Adipocyte (in vitro differentiated cells): Measurements from ENCODE around the gene RAB3B.

ENCODE experiments used
- DNase-seq: peaks from one replicate; pipeline ENCODE4 v3.0.0-alpha.2; 2015; ENCODE audit warnings: low read depth
- H3K27me3 ChIP-seq: replicated peaks from 2 replicates; pipeline ENCODE4 v1.7.0; 2013; ENCODE audit warnings: mild to moderate bottlenecking, low read length, moderate library complexity; ENCODE audit not compliant: control insufficient read depth, insufficient read depth
- H3K36me3 ChIP-seq: 2 replicates; pipeline ENCODE4 v1.7.0; 2013; ENCODE audit warnings: low read length, mild to moderate bottlenecking, moderate library complexity; ENCODE audit not compliant: control insufficient read depth, insufficient read depth, severe bottlenecking
- H3K4me1 ChIP-seq: 2 replicates; pipeline ENCODE4 v1.7.0; 2013; ENCODE audit warnings: mild to moderate bottlenecking, low read length, moderate library complexity; ENCODE audit not compliant: control insufficient read depth, insufficient read depth
- H3K4me3 ChIP-seq: 2 replicates; pipeline ENCODE4 v1.7.0; 2013; ENCODE audit warnings: mild to moderate bottlenecking, low read length, moderate library complexity
- H3K9ac ChIP-seq: 2 replicates; pipeline ENCODE4 v1.7.0; 2013; ENCODE audit warnings: mild to moderate bottlenecking, low read length, moderate library complexity
- H3K9me3 ChIP-seq: 2 replicates; pipeline ENCODE4 v1.7.0; 2013; ENCODE audit warnings: mild to moderate bottlenecking, low read length, moderate library complexity; ENCODE audit not compliant: control insufficient read depth

RAB3B gene

DNA sequence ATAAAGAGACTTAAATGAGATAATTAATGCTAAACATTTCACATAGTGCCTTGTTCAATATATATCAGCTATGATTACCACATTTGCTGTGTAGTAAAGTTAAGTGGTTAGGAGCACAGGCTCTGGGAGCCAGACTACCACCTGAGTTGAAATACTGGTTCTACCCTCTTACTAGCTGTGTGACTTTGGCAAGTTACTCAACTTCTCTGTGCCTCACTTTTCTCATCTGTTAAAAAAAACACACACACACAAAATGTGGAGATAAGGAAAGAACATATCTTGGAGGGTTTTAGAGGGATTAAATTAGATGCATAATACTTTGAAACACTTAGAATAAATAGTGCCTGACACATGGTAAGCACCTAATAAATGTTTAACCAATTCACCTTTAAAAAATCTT is 60.2 kb downstream of the RAB3B start:
- DNase-seq = no peak
- Histone ChIP-seq H3K9ac (no peak overlapping the region), H3K9me3 (no peaks in the 10 kb centered on the region), H3K36me3 (no peaks in the 10 kb centered on the region), H3K4me3 (no peak overlapping the region), H3K27me3 (no peaks in the 10 kb centered on the region), H3K4me1 (peaks cover 14% of the 10 kb centered on the region)

- Histone ChIP-seq H3K9me3 (no peaks in the 10 kb centered on the region), H3K4me3 (no peak overlapping the region), H3K4me1 (peaks cover 28% of the 10 kb centered on the region), H3K27me3 (no peaks in the 10 kb centered on the region), H3K9ac (no peak overlapping the region), H3K36me3 (no peaks in the 10 kb centered on the region)
- DNase-seq = no peak
Measured at GRCh38 chr1:51928896-51929295, 61.6 kb downstream of the RAB3B start.

- no peak overlapping the region for H3K9ac ChIP-seq
- no peak overlapping the region for H3K4me3 ChIP-seq
- DNase-seq = no peak
- no peaks in the 10 kb centered on the region for H3K9me3 ChIP-seq
- no peaks in the 10 kb centered on the region for H3K27me3 ChIP-seq
- peaks cover 30% of the 10 kb centered on the region for H3K4me1 ChIP-seq
- H3K36me3 ChIP-seq = no peaks in the 10 kb centered on the region
Measured at GRCh38 chr1:51927029-51927428, 63.5 kb downstream of the RAB3B start.

DNA sequence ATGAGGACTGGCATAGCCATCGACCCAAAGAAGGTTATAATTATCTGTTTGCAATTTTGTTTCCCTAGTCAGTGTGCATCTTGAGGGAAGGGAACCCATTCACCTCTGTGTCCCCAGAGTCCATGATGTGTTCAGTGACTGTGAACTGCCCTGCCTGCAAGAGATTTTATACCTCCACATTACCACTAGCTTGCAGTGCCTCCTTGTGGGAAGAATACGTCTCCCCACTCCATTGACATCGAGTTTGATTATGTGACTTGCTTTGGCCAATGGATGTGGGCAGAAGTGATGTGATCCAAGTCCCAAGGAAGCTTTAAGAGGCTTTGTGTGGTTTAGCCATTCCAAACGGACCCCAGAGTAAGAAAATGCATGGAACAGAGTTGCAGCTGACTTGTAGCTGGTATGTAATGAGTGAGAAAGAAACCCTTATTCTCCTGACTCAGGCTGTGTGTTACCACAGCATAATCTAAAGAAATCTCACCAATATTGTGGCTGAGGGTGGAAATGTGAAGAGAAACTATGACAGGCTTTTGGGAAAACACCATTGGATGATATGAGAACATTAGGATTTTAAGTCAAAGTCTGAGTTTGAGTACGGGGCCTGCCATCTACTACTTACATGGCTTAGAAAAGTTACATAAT is 64.2 kb downstream of the RAB3B start:
- no peaks in the 10 kb centered on the region for H3K9me3 ChIP-seq

DNA sequence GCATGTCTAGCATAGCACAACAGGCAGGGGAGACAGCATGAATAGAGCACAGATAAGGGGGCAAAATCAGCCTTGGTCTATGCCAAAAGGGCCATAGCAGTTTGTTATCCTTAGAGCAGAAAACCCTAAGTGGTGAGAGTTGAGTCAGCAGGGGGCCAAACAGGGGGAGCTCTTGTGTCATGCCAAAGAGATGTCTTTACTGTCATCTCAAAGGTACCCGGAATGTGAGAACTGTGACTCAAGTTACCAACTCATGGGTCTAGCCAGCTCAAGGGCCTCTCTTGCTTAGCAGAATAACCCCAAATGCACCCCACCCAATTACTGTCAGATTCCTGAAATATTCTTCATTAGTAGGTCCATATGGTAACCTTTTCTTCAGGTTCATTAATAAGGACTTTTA is 66.0 kb downstream of the RAB3B start:
- no peak overlapping the region for H3K4me3 ChIP-seq
- peaks cover 30% of the 10 kb centered on the region for H3K4me1 ChIP-seq
- no peaks in the 10 kb centered on the region for H3K36me3 ChIP-seq
- H3K9me3 ChIP-seq = no peaks in the 10 kb centered on the region
- peak; percentile 45 for DNase-seq
- no peaks in the 10 kb centered on the region for H3K27me3 ChIP-seq
- H3K9ac ChIP-seq = no peak overlapping the region

More for the DNA sequence above, 64.2 kb downstream of the RAB3B start:
- no peak for DNase-seq
- Histone ChIP-seq H3K9ac (no peak overlapping the region), H3K27me3 (no peaks in the 10 kb centered on the region), H3K36me3 (no peaks in the 10 kb centered on the region), H3K4me1 (peaks cover 30% of the 10 kb centered on the region), H3K4me3 (no peak overlapping the region)

- H3K9me3 ChIP-seq = no peaks in the 10 kb centered on the region
- H3K4me1 ChIP-seq = peaks cover 28% of the 10 kb centered on the region
- no peak overlapping the region for H3K9ac ChIP-seq
- H3K36me3 ChIP-seq = no peaks in the 10 kb centered on the region
- DNase-seq = no peak
- no peaks in the 10 kb centered on the region for H3K27me3 ChIP-seq
- no peak overlapping the region for H3K4me3 ChIP-seq
Measured at GRCh38 chr1:51922040-51922439, 68.5 kb downstream of the RAB3B start.

GRCh38 chr1:51920130-51920529 is 70.4 kb downstream of the RAB3B start:
- H3K9me3 ChIP-seq = no peaks in the 10 kb centered on the region
- H3K27me3 ChIP-seq = no peaks in the 10 kb centered on the region
- DNase-seq = no peak
- H3K4me1 ChIP-seq = peaks cover 29% of the 10 kb centered on the region
- no peak overlapping the region for H3K9ac ChIP-seq
- no peak overlapping the region for H3K4me3 ChIP-seq
- H3K36me3 ChIP-seq = no peaks in the 10 kb centered on the region

DNA sequence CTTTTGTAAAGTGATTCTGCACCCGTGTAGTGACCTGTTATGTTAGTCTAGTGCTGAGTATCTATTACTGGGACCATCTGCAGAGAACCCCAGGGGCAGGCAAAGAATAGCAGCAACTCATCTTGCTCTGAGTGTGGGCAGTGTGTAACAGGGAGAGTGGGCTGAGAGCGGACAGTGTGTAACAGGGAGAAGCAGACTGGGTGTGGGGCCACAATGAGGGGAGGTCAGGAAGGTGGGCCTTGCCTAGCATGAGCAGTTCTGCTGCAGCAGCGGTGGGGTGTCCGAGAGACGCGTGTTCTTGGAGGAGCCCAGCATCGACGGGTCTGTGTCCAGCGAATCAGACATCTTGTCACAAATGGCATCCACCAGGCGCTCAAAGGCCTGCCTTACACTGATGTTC is 70.8 kb downstream of the RAB3B start:
- peaks cover 25% of the 10 kb centered on the region for H3K4me1 ChIP-seq

GRCh38 chr1:51916587-51917405 is 73.7 kb downstream of the RAB3B start:
- H3K36me3 ChIP-seq = no peaks in the 10 kb centered on the region
- H3K27me3 ChIP-seq = no peaks in the 10 kb centered on the region
- no peak overlapping the region for H3K4me3 ChIP-seq
- peak; percentile 13 for DNase-seq
- H3K9me3 ChIP-seq = no peaks in the 10 kb centered on the region
- H3K9ac ChIP-seq = no peak overlapping the region
- H3K4me1 ChIP-seq = peaks cover 15% of the 10 kb centered on the region

More for the DNA sequence above, 70.8 kb downstream of the RAB3B start:
- Histone ChIP-seq H3K27me3 (no peaks in the 10 kb centered on the region), H3K4me3 (no peak overlapping the region), H3K36me3 (no peaks in the 10 kb centered on the region), H3K9ac (no peak overlapping the region), H3K9me3 (no peaks in the 10 kb centered on the region)
- no peak for DNase-seq

- no peak for DNase-seq
- Histone ChIP-seq H3K9me3 (no peaks in the 10 kb centered on the region), H3K4me3 (no peak overlapping the region), H3K27me3 (no peaks in the 10 kb centered on the region), H3K4me1 (peaks cover 15% of the 10 kb centered on the region), H3K36me3 (no peaks in the 10 kb centered on the region), H3K9ac (no peak overlapping the region)
Measured at GRCh38 chr1:51915951-51916350, 74.5 kb downstream of the RAB3B start.

DNA sequence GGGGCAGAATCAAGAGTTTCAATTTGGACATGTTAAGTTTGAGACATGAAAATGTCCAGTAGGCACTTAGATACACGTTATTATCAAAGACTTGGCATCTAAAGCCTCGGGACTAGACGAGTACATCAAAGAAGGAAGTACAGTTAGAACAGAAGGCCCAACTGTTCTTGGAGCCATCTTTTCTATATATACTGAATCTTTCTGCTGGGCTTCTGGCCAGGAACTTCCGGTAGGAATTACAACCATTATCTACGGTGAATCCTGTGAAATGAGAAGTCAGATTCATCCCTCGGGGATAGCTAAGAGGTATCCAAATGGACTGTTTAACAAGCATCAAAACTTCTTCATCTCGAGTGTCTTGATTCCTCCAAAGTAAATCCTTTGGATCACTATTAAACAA is 77.6 kb downstream of the RAB3B start:
- no peaks in the 10 kb centered on the region for H3K36me3 ChIP-seq

More for the DNA sequence above, 77.6 kb downstream of the RAB3B start:
- peaks cover 15% of the 10 kb centered on the region for H3K4me1 ChIP-seq
- H3K4me3 ChIP-seq = no peak overlapping the region
- H3K27me3 ChIP-seq = no peaks in the 10 kb centered on the region
- DNase-seq = no peak
- no peaks in the 10 kb centered on the region for H3K9me3 ChIP-seq
- no peak overlapping the region for H3K9ac ChIP-seq
